ENCODE results near the gene TRIP13. TPM values are rescaled to one million over a fixed set of nuclear protein-coding genes. Genes with fewer than 3 reads are reported as not detected.

The TRIP13 gene
- total RNA-seq, 1 experiment from 2014 or later = 42.6 TPM

- no peak for TF ChIP-seq CTCF (conservative IDR thresholded peaks at IDR 0.05)
- Mint-ChIP-seq H3K4me1 (peaks cover 12 to 14% of the 10 kb centered on the region in 2 experiments), H3K27ac (no peak overlapping the region), H3K27me3 (ENCODE audit: low read depth) (peaks cover 38% of the 10 kb centered on the region), H3K9me3 (peaks cover 0 to 2% of the 10 kb centered on the region in 2 experiments; a peak in 1 of 5 replicates), H3K36me3 (ENCODE audit: insufficient read depth in 1 of 3, low read depth in 3 of 3) (no peaks in the 10 kb centered on the region), H3K4me3 (no peak overlapping the region)
- H2BK120ac ChIP-seq (ENCODE audit: low read depth, low read length, poor library complexity, severe bottlenecking) = no peak overlapping the region
- H3K23me2 ChIP-seq (ENCODE audit: insufficient read length, low read depth, low read length, poor library complexity, severe bottlenecking) = no peaks in the 10 kb centered on the region
- no peak overlapping the region for H2BK20ac ChIP-seq (ENCODE audit: low read depth, low read length, poor library complexity, severe bottlenecking)
- no peak overlapping the region for H2AFZ ChIP-seq (ENCODE audit: low read length)
- no peak overlapping the region for H4K91ac ChIP-seq (ENCODE audit: insufficient read length, low read depth, low read length)
- H3K79me2 ChIP-seq (ENCODE audit: insufficient read depth, low read length) = no peaks in the 10 kb centered on the region
- DNase-seq = no peak
- no peak overlapping the region for H3K4ac ChIP-seq (ENCODE audit: low read depth, low read length)
- H3K9ac ChIP-seq (ENCODE audit: extremely low read depth, insufficient read length, low read length) = no peak overlapping the region
- no peak overlapping the region for H3K23ac ChIP-seq (ENCODE audit: insufficient read length, low read depth, low read length)
- no peak overlapping the region for H4K8ac ChIP-seq (replicated peaks; ENCODE audit: insufficient read length, low read depth, low read length)
- H2BK12ac ChIP-seq (ENCODE audit: insufficient read length, low read depth, low read length) = no peak overlapping the region
- no peak overlapping the region for H2BK5ac ChIP-seq (ENCODE audit: insufficient read length, low read length)
- H3K18ac ChIP-seq (ENCODE audit: insufficient read length, low read depth, low read length) = no peak overlapping the region
- no peaks in the 10 kb centered on the region; the same call in 1 of the 2 replicates for H3K27me3 ChIP-seq (ENCODE audit: insufficient read depth, low read length)
- no peak overlapping the region for H3K27ac ChIP-seq (ENCODE audit: insufficient read length, low read depth, low read length)
- no CpG with 5 or more reads among the region's 7 CpGs for WGBS (ENCODE audit: extremely low coverage, insufficient read length, low lambda C conversion rate)
- no peak overlapping the region for H3T11ph ChIP-seq (ENCODE audit: low read length)
- H4K5ac ChIP-seq (ENCODE audit: insufficient read length, low read depth, low read length) = no peak overlapping the region
- no peaks in the 10 kb centered on the region for H3K79me1 ChIP-seq (ENCODE audit: insufficient read depth, low read depth, low read length, poor library complexity, severe bottlenecking)
- no peaks in the 10 kb centered on the region for H3K9me3 ChIP-seq (ENCODE audit: control insufficient read depth, low read depth, low read length)
- H3K14ac ChIP-seq (ENCODE audit: insufficient read depth, low read length) = no peak overlapping the region
- no peak overlapping the region for H3K56ac ChIP-seq (ENCODE audit: insufficient read length, low read depth, low read length)
- no peak overlapping the region for H3K4me2 ChIP-seq (ENCODE audit: insufficient read depth, insufficient read length, low read length)
- H2BK15ac ChIP-seq (ENCODE audit: low read depth, low read length) = no peak overlapping the region
- H4K20me1 ChIP-seq (ENCODE audit: control insufficient read depth, insufficient read depth, insufficient read length) = no peaks in the 10 kb centered on the region
- H3K4me1 ChIP-seq (ENCODE audit: insufficient read depth, low read length) = no peaks in the 10 kb centered on the region; the same call in 1 of the 2 replicates
- no peak overlapping the region for H2AK5ac ChIP-seq (ENCODE audit: insufficient read length, low read length)
These were observed 51.4 kb downstream of the TRIP13 start for GRCh38 chr5:943918-944620.

Data from H9 (cell line).